ENCODE measurements around the gene SORCS2.

Gene SORCS2

GRCh38 chr4:7357323-7357722, 165.0 kb downstream of the SORCS2 start:
- Histone ChIP-seq H3K27ac (no peak overlapping the region), H3K36me3 (ENCODE audit: insufficient read depth, low read length) (no peaks in the 10 kb centered on the region), H3K4me3 (no peak overlapping the region), H3K9me3 (ENCODE audit: low read depth, low read length) (no peaks in the 10 kb centered on the region), H3K9ac (ENCODE audit: insufficient read length) (no peak overlapping the region)
- TF ChIP-seq POLR2AphosphoS5 (IDR thresholded peaks at IDR 0.05; ENCODE audit: borderline replicate concordance, low read depth, low read length): no peak
- no peak for TF ChIP-seq EZH2 (IDR thresholded peaks at IDR 0.05)
- no peak for TF ChIP-seq FOXP2 (optimal IDR thresholded peaks at IDR 0.05; ENCODE audit: control extremely low read depth, extremely low read length, insufficient read depth)
- no peak for DNase-seq (ENCODE audit: low read depth, low spot score)

- Histone ChIP-seq H3K9me3 (ENCODE audit: low read depth, low read length) (no peaks in the 10 kb centered on the region), H3K27ac (no peak overlapping the region), H3K9ac (ENCODE audit: insufficient read length) (no peak overlapping the region), H3K36me3 (ENCODE audit: insufficient read depth, low read length) (no peaks in the 10 kb centered on the region), H3K4me3 (no peak overlapping the region)
- TF ChIP-seq EZH2 (IDR thresholded peaks at IDR 0.05): no peak
- no peak for TF ChIP-seq FOXP2 (optimal IDR thresholded peaks at IDR 0.05; ENCODE audit: control extremely low read depth, extremely low read length, insufficient read depth)
- no peak for TF ChIP-seq POLR2AphosphoS5 (IDR thresholded peaks at IDR 0.05; ENCODE audit: borderline replicate concordance, low read depth, low read length)
- no peak for DNase-seq (ENCODE audit: low read depth, low spot score)
Measured at GRCh38 chr4:7358100-7358735, 165.9 kb downstream of the SORCS2 start.

GRCh38 chr4:7359400-7360062, 167.2 kb downstream of the SORCS2 start:
- Histone ChIP-seq H3K9me3 (ENCODE audit: low read depth, low read length) (no peaks in the 10 kb centered on the region), H3K27ac (no peak overlapping the region), H3K9ac (ENCODE audit: insufficient read length) (no peak overlapping the region), H3K4me3 (no peak overlapping the region), H3K36me3 (ENCODE audit: insufficient read depth, low read length) (no peaks in the 10 kb centered on the region)
- no peak for DNase-seq (ENCODE audit: low read depth, low spot score)
- TF ChIP-seq EZH2 (IDR thresholded peaks at IDR 0.05) (no peak), POLR2AphosphoS5 (IDR thresholded peaks at IDR 0.05; ENCODE audit: borderline replicate concordance, low read depth, low read length) (no peak), FOXP2 (optimal IDR thresholded peaks at IDR 0.05; ENCODE audit: control extremely low read depth, extremely low read length, insufficient read depth) (no peak)

GRCh38 chr4:7360806-7361205, 168.5 kb downstream of the SORCS2 start:
- H3K36me3 ChIP-seq (ENCODE audit: insufficient read depth, low read length): no peaks in the 10 kb centered on the region
- no peak for TF ChIP-seq FOXP2 (optimal IDR thresholded peaks at IDR 0.05; ENCODE audit: control extremely low read depth, extremely low read length, insufficient read depth)
- TF ChIP-seq EZH2 (IDR thresholded peaks at IDR 0.05): no peak
- no peak for TF ChIP-seq POLR2AphosphoS5 (IDR thresholded peaks at IDR 0.05; ENCODE audit: borderline replicate concordance, low read depth, low read length)
- DNase-seq (ENCODE audit: low read depth, low spot score): no peak

GRCh38 chr4:7361280-7361895, 169.1 kb downstream of the SORCS2 start:
- H3K27ac ChIP-seq: no peak overlapping the region
- H3K36me3 ChIP-seq (ENCODE audit: insufficient read depth, low read length): no peaks in the 10 kb centered on the region
- no peak for TF ChIP-seq POLR2AphosphoS5 (IDR thresholded peaks at IDR 0.05; ENCODE audit: borderline replicate concordance, low read depth, low read length)
- TF ChIP-seq EZH2 (IDR thresholded peaks at IDR 0.05): no peak
- TF ChIP-seq FOXP2 (optimal IDR thresholded peaks at IDR 0.05; ENCODE audit: control extremely low read depth, extremely low read length, insufficient read depth): no peak
- H3K4me3 ChIP-seq: no peak overlapping the region
- no peak for DNase-seq (ENCODE audit: low read depth, low spot score)
- H3K9ac ChIP-seq (ENCODE audit: insufficient read length): no peak overlapping the region
- no peaks in the 10 kb centered on the region for H3K9me3 ChIP-seq (ENCODE audit: low read depth, low read length)

More at GRCh38 chr4:7360806-7361205, 168.5 kb downstream of the SORCS2 start:
- no peak overlapping the region for H3K9ac ChIP-seq (ENCODE audit: insufficient read length)
- no peak overlapping the region for H3K27ac ChIP-seq
- no peaks in the 10 kb centered on the region for H3K9me3 ChIP-seq (ENCODE audit: low read depth, low read length)
- no peak overlapping the region for H3K4me3 ChIP-seq

DNA sequence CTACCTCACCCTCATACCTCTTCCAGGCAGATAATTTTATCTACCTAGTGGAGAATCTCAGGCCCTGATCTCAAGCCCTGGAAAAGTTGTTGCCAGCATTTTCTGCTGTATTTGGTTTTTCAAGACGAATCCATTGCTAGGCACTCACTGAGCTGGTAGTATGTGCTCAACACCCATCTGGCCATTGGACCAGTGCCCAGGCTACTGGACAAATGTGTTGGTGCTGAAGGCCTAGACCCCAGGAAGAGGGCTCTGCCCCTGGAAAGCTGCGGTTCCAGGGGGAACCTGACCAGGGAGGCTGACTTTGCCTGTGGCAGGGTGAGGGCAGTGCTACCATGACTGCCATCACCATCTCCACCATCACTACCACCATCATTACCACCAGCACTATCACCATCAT, 170.0 kb downstream of the SORCS2 start:
- Histone ChIP-seq H3K9ac (ENCODE audit: insufficient read length) (no peak overlapping the region), H3K9me3 (ENCODE audit: low read depth, low read length) (no peaks in the 10 kb centered on the region), H3K4me3 (no peak overlapping the region), H3K27ac (no peak overlapping the region), H3K36me3 (ENCODE audit: insufficient read depth, low read length) (no peaks in the 10 kb centered on the region)
- TF ChIP-seq EZH2 (IDR thresholded peaks at IDR 0.05): no peak
- no peak for TF ChIP-seq POLR2AphosphoS5 (IDR thresholded peaks at IDR 0.05; ENCODE audit: borderline replicate concordance, low read depth, low read length)
- TF ChIP-seq FOXP2 (optimal IDR thresholded peaks at IDR 0.05; ENCODE audit: control extremely low read depth, extremely low read length, insufficient read depth): no peak
- no peak for DNase-seq (ENCODE audit: low read depth, low spot score)

- DNase-seq (ENCODE audit: low read depth, low spot score): no peak
- no peak overlapping the region for H3K4me3 ChIP-seq
- H3K9ac ChIP-seq (ENCODE audit: insufficient read length): no peak overlapping the region
Measured at GRCh38 chr4:7362862-7363430, 170.6 kb downstream of the SORCS2 start.

GRCh38 chr4:7364979-7365378, 172.6 kb downstream of the SORCS2 start:
- no peak for TF ChIP-seq FOXP2 (optimal IDR thresholded peaks at IDR 0.05; ENCODE audit: control extremely low read depth, extremely low read length, insufficient read depth)
- no peak for TF ChIP-seq EZH2 (IDR thresholded peaks at IDR 0.05)
- no peak for TF ChIP-seq POLR2AphosphoS5 (IDR thresholded peaks at IDR 0.05; ENCODE audit: borderline replicate concordance, low read depth, low read length)
- H3K36me3 ChIP-seq (ENCODE audit: insufficient read depth, low read length): no peaks in the 10 kb centered on the region
- DNase-seq (ENCODE audit: low read depth, low spot score): no peak

More at GRCh38 chr4:7362862-7363430, 170.6 kb downstream of the SORCS2 start:
- Histone ChIP-seq H3K9me3 (ENCODE audit: low read depth, low read length) (no peaks in the 10 kb centered on the region), H3K27ac (no peak overlapping the region), H3K36me3 (ENCODE audit: insufficient read depth, low read length) (no peaks in the 10 kb centered on the region)
- TF ChIP-seq POLR2AphosphoS5 (IDR thresholded peaks at IDR 0.05; ENCODE audit: borderline replicate concordance, low read depth, low read length) (no peak), FOXP2 (optimal IDR thresholded peaks at IDR 0.05; ENCODE audit: control extremely low read depth, extremely low read length, insufficient read depth) (no peak), EZH2 (IDR thresholded peaks at IDR 0.05) (no peak)

More at GRCh38 chr4:7364979-7365378, 172.6 kb downstream of the SORCS2 start:
- Histone ChIP-seq H3K9ac (ENCODE audit: insufficient read length) (no peak overlapping the region), H3K9me3 (ENCODE audit: low read depth, low read length) (no peaks in the 10 kb centered on the region), H3K4me3 (no peak overlapping the region), H3K27ac (no peak overlapping the region)

All from SK-N-MC (cell line).